GM12872 (cell line): ENCODE results near the gene WDR5.

ENCODE experiments used
- TF ChIP-seq, protein P1 (sequence below): IDR thresholded peaks from 3 replicates; pipeline ENCODE4 v1.5.1; 2011; ENCODE audit warnings: low read depth, mild to moderate bottlenecking, low read length, moderate library complexity; ENCODE audit not compliant: insufficient read depth

The WDR5 gene

DNA sequence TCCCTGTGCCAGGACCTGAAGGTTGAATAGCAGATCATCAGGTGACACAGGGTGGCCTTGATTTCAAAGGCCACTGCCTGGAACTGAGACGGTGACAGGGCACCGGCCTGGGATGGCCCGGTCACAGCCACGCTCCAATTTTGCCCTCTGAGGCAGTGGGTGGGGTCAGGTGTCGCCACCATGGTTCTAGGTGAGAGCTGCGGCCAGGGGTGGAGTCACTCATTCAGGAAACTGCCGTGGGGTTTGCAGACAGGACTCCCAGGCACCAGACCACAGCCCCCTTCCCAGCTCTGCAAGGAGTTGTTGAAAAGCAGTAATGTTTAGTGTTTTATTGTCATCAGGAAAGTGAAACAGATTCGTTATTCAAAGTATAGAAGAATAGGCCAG, 45.8 kb downstream of the WDR5 start:
- TF ChIP-seq, protein P1, sequence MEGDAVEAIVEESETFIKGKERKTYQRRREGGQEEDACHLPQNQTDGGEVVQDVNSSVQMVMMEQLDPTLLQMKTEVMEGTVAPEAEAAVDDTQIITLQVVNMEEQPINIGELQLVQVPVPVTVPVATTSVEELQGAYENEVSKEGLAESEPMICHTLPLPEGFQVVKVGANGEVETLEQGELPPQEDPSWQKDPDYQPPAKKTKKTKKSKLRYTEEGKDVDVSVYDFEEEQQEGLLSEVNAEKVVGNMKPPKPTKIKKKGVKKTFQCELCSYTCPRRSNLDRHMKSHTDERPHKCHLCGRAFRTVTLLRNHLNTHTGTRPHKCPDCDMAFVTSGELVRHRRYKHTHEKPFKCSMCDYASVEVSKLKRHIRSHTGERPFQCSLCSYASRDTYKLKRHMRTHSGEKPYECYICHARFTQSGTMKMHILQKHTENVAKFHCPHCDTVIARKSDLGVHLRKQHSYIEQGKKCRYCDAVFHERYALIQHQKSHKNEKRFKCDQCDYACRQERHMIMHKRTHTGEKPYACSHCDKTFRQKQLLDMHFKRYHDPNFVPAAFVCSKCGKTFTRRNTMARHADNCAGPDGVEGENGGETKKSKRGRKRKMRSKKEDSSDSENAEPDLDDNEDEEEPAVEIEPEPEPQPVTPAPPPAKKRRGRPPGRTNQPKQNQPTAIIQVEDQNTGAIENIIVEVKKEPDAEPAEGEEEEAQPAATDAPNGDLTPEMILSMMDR = no peak

DNA sequence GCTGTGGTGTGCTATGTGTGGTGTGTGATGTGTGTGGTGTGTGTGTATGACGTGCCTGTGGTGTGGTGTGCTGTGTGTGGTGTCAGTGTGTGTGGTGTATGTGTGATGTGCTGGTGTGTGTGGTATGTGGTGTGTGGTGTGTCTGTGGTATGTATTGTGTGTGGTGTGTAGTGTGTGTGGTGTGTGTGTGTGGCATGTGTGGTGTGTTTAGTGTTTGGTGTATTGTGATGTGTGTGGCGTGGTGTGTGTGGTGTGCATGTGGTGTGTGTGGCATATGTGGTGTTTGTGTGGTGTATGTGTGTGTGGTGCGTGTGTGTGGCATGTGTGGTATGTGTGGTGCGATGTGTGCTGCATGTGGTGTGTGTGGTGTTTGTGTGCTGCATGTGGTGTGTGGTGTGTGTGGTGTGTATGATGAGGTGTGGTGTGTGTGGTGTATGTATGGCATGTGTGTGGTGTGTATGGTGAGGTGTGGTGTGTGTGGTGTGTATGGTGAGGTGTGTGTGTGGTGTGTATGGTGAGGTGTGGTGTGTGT, 46.7 kb downstream of the WDR5 start:
- TF ChIP-seq, protein P1 = no peak

DNA sequence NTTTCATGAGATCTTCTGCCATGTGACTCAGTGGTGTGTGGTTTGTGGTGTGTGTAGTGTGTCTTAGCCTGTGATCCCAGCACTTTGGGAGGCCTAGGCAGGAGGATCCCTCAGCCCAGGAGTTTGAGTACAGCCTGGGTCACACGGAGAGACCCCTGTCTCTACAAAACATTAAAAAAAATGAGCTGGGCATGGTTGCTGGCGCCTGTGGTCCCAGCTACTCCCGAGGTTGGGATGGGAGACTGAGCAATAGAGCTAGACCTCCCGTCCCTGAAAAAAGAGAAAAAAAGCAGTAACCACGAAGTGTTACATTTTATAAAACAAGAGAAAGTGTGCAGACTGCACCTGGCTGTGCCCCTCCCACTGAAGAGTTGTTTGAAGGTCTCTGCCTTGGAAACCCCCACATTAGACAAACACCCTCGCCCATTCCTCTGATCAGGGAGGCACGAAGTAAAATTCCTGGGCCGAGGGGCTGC, 49.7 kb downstream of the WDR5 start:
- TF ChIP-seq, protein P1 = no peak

DNA sequence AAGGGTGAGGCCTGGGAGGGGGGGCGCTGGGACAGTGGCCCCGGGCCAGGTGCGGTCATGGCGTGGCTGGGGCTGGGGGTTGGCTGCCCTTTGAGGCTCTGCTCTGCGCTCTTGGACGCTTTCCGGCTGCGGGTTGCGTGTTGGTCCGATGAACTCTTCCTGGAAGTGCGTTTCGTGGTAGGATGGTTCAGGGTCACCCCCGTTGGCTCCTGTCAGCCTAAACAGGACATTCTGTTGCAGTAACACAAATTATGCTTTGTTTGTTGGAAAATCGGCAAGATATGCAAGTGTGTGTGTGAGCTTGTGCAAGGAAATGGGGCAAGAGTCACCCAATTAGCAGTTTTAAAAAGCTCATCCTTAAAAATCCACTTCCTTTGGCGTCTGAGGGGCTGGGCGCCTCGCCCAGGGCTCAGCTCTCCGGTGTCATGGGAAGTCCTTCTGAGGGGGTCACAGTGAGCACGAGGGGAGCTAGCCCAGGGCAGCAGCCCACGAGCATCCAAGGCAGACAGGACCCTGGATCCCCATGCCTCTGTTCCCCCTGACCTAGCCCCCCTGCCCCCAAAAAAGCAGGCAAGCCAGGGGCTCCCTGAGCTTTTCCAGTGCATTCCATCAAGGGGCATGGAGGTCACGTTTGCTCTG, 50.7 kb downstream of the WDR5 start:
- TF ChIP-seq, protein P1 = no peak

DNA sequence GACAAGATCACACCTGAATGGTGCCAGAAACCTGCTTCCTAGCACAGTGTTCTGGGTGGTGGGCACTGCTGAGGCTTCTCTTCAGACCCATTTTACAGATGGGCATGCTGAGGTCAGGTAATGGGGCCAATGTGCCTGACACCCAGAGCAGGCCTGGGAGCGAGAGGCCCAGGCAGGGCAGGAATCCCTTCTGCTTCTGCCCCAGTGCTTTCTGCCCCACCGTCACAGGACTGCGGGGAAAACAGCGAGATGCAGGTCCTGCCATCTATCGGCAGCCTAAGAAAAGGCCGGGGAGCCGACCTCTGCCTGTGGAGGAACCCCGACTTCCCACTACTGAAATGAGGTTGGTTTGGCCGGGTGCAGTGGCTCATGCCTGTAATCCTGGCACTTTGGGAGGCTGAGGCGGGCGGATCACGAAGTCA, 51.2 kb downstream of the WDR5 start:
- TF ChIP-seq, protein P1 = no peak

DNA sequence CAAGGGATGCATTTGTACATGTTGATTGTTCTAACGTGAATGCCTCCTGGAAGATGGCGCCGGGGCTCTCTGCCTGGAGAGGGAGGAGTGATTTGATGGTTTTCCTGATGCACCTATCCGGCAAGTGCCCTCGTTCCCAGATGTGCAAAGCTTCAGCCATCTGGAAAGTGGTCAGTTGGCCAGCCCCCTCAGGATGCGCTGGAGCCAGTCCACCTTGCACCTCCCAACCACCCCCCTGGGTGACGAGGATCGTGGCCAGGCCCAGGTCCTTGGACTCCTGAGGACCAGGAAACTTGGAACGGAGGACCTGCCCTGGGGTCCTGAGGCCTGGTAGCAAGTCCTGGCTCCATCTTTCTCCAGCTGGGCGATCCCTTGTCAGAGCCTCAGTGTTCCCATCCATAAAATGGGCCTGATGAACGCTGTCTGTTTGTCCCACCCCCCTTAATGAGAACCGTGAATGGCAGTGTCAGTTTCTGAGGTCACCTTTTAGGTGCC, 52.1 kb downstream of the WDR5 start:
- TF ChIP-seq, protein P1 = no peak

DNA sequence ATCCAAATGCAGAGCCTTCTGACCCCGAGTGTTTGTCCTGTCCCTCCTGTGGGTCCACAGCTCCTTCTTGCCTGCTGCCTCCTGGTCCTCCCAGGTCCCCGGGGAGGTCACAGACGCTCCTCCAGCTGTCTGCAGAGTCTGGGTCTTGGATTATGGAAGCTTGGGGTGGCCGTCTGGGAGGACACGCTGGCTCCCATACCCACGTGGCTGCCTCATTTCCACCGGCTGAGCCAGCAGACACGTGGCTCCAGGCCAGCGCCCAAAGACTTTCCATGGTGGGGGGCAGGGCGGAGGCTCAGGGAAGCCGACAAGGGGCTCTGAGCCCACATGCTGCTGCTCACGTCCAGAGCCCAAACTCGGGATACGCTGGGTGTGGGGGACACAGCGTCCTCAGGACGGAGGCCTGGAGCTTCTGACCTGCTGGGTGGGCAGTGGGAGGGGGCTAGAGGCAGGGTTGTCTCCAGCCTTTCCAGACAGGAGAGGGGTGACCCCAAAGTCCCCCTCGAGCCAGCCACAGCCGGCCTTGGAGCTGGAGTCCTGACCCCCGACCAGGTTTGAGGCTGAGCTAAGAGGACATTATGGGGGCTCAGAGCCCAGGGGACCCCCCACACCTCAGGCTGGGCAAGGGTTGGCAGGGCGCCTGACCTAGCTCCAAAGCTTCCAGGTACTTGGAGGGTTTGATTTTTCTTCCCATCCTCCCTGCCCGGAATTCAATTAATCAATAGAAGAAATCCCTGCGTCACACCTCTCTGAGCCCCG, 52.7 kb downstream of the WDR5 start:
- TF ChIP-seq, protein P1 = no peak
